ENCODE data around the gene GLT1D1. TPM values are rescaled to one million over a fixed set of nuclear protein-coding genes. Genes with fewer than 3 reads are reported as not detected.

The GLT1D1 gene
- total and polyA plus RNA-seq, 2 experiments from 2014 or later = 1.4 to 4.4 TPM

DNA sequence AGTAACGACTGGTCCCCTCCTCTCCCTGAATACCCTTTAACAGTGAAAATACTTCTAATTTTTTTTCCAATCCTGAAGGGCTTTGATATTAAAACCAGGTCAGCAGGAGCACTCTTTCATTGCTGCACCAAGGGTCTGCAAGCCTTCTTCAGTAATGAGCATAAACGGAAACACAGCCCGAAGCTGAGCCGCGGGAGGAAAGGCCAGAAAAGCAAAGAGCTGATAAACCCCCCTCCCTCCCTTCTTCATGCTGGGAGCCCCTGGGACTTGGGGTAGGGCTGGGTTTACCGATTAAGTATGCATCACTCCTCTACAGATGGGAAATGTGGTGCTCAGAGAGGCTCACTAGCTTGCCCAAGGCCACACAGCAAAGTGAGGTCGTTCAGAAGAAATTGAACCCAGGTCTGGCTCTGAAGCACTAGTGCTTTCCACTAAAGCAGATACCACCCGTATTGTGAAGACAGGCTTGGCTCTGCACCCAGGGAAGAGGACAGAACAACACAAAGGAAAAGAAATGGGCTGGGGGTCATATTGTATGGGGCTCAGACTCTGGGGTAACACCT is 128.8 kb downstream of the GLT1D1 start (continued):
- TF ChIP-seq, protein P1, sequence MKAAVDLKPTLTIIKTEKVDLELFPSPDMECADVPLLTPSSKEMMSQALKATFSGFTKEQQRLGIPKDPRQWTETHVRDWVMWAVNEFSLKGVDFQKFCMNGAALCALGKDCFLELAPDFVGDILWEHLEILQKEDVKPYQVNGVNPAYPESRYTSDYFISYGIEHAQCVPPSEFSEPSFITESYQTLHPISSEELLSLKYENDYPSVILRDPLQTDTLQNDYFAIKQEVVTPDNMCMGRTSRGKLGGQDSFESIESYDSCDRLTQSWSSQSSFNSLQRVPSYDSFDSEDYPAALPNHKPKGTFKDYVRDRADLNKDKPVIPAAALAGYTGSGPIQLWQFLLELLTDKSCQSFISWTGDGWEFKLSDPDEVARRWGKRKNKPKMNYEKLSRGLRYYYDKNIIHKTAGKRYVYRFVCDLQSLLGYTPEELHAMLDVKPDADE (IDR thresholded peaks at IDR 0.05) = no peak
- no peak for TF ChIP-seq ZNF331 (CRISPR knock-in tag; IDR thresholded peaks at IDR 0.05; ENCODE audit: low read depth)

DNA sequence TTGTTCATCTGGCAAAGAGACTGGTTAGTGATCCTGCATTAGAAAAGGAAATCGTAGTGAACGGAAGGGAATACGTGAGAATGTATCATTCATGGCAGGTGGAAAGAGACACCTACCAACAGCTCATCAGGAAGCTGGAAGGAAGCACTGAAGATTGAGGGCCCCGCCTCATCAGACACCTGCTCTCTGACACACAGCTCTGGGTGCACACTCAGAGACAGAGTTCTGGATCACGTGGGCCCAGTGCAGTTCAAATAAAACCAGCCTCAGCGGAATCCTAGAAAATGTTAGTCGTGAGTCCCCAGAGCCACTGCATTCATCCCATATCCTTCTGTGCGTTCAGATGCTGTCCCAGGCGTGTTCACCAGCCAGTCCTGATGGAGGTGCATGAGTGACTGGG is 129.7 kb downstream of the GLT1D1 start:
- H4K20me1 ChIP-seq (replicated peaks; ENCODE audit: insufficient read depth) = no peaks in the 10 kb centered on the region
- H3K4me2 ChIP-seq = no peak overlapping the region
- no peaks in the 10 kb centered on the region for H3F3A ChIP-seq (replicated peaks; ENCODE audit: low read depth)
- Mint-ChIP-seq H3K4me3 (no peak overlapping the region), H3K9me3 (peaks cover 93% of the 10 kb centered on the region), H3K27me3 (ENCODE audit: insufficient read depth, low read depth, poor library complexity) (peaks cover 9% of the 10 kb centered on the region), H3K36me3 (ENCODE audit: low read depth) (peaks cover 54% of the 10 kb centered on the region), H3K4me1 (no peaks in the 10 kb centered on the region), H3K27ac (no peak overlapping the region)
- no peaks in the 10 kb centered on the region; the same call in 1 of the 2 replicates for H3K36me3 ChIP-seq (ENCODE audit: insufficient read depth)
- H3K4me3 ChIP-seq = no peak overlapping the region
- no peaks in the 10 kb centered on the region for H3K27me3 ChIP-seq (ENCODE audit: insufficient read depth)
- TF ChIP-seq POLR2AphosphoS5 (IDR thresholded peaks at IDR 0.05; ENCODE audit: low read depth) (no peak), ZNF114 (CRISPR knock-in tag; IDR thresholded peaks at IDR 0.05) (no peak), EZH2phosphoT487 (IDR thresholded peaks at IDR 0.05; ENCODE audit: unreplicated experiment) (no peak), EZH2 (IDR thresholded peaks at IDR 0.05; ENCODE audit: low read depth, unreplicated experiment) (no peak), ZNF331 (CRISPR knock-in tag; IDR thresholded peaks at IDR 0.05; ENCODE audit: low read depth) (no peak), JUNB (IDR thresholded peaks at IDR 0.05; ENCODE audit: unreplicated experiment) (no peak), NANOG (IDR thresholded peaks at IDR 0.05; ENCODE audit: borderline replicate concordance) (no peak), STAT1 (IDR thresholded peaks at IDR 0.05; ENCODE audit: unreplicated experiment) (no peak), CREB1 (CRISPR knock-in tag; IDR thresholded peaks at IDR 0.05; ENCODE audit: low read depth) (no peak)
- TF ChIP-seq, protein P1 (IDR thresholded peaks at IDR 0.05) = no peak
- TF ChIP-seq, protein P2, sequence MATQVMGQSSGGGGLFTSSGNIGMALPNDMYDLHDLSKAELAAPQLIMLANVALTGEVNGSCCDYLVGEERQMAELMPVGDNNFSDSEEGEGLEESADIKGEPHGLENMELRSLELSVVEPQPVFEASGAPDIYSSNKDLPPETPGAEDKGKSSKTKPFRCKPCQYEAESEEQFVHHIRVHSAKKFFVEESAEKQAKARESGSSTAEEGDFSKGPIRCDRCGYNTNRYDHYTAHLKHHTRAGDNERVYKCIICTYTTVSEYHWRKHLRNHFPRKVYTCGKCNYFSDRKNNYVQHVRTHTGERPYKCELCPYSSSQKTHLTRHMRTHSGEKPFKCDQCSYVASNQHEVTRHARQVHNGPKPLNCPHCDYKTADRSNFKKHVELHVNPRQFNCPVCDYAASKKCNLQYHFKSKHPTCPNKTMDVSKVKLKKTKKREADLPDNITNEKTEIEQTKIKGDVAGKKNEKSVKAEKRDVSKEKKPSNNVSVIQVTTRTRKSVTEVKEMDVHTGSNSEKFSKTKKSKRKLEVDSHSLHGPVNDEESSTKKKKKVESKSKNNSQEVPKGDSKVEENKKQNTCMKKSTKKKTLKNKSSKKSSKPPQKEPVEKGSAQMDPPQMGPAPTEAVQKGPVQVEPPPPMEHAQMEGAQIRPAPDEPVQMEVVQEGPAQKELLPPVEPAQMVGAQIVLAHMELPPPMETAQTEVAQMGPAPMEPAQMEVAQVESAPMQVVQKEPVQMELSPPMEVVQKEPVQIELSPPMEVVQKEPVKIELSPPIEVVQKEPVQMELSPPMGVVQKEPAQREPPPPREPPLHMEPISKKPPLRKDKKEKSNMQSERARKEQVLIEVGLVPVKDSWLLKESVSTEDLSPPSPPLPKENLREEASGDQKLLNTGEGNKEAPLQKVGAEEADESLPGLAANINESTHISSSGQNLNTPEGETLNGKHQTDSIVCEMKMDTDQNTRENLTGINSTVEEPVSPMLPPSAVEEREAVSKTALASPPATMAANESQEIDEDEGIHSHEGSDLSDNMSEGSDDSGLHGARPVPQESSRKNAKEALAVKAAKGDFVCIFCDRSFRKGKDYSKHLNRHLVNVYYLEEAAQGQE (IDR thresholded peaks at IDR 0.05; ENCODE audit: unreplicated experiment) = no peak
- no peak for DNase-seq (ENCODE audit: low spot score)
- no peak for ATAC-seq
- no peaks in the 10 kb centered on the region for H3K4me1 ChIP-seq (ENCODE audit: insufficient read depth)
- no peaks in the 10 kb centered on the region for H3K79me2 ChIP-seq (replicated peaks; ENCODE audit: insufficient read depth)
- H2AFZ ChIP-seq = no peak overlapping the region
- H3K27ac ChIP-seq (ENCODE audit: low read depth) = no peak overlapping the region
- no peaks in the 10 kb centered on the region for H3K9me2 ChIP-seq (ENCODE audit: insufficient read depth)
